Measurements from ENCODE around the gene RXFP2. TPM values are rescaled to one million over a fixed set of nuclear protein-coding genes. Genes with fewer than 3 reads are reported as not detected.

RXFP2 gene
- polyA plus RNA-seq, 3 donors, result not detected

DNA sequence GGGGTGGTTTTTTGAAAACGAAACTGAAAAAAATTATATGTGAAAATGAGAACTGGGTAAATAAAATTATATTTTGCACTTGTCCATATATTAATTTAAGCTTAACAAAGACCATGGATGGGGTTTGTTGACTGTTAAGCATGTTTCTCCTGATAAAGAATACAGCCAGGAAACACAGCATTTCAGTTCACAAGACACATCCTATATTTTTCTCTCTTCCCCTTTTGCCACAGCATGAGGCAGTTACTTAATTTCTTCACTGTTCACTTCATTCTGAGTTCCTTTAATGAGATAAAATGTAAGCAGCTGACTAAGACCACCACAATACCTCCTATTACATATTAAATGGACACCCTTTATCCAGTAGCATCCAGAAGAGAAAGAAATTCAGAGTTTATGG, 64.0 kb downstream of the RXFP2 start:
- 51 to 66% (median 61%) methylated on average over 1 of the region's 1 CpG for WGBS, 3 donors
- no peak overlapping the region for H3K27ac ChIP-seq (ENCODE audit: low read depth, low read length)

GRCh38 chr13:31805841-31806240, 66.5 kb downstream of the RXFP2 start:
- WGBS, 3 donors, result 65 to 95% (median 69%) methylated on average over 4 of the region's 4 CpGs

GRCh38 chr13:31807090-31807541, 67.8 kb downstream of the RXFP2 start:
- no peak overlapping the region for H3K27ac ChIP-seq (ENCODE audit: low read depth, low read length)
- WGBS, 3 donors, result 37 to 51% (median 41%) methylated on average over 2 of the region's 2 CpGs

More at GRCh38 chr13:31805841-31806240, 66.5 kb downstream of the RXFP2 start:
- H3K27ac ChIP-seq (ENCODE audit: low read depth, low read length), result no peak overlapping the region

- H3K27ac ChIP-seq (ENCODE audit: low read depth, low read length), result no peak overlapping the region
- WGBS, 3 donors, result 69 to 94% (median 77%) methylated on average over 5 of the region's 5 CpGs
Measured at GRCh38 chr13:31814536-31814935, 75.2 kb downstream of the RXFP2 start.

GRCh38 chr13:31815361-31816144, 76.2 kb downstream of the RXFP2 start:
- 0 to 53% (median 0%) methylated on average over 1 of the region's 1 CpG for WGBS, 3 donors
- no peak overlapping the region for H3K27ac ChIP-seq (ENCODE audit: low read depth, low read length)

- H3K27ac ChIP-seq (ENCODE audit: low read depth, low read length), result no peak overlapping the region
Measured at GRCh38 chr13:31818236-31818635, 78.9 kb downstream of the RXFP2 start.

DNA sequence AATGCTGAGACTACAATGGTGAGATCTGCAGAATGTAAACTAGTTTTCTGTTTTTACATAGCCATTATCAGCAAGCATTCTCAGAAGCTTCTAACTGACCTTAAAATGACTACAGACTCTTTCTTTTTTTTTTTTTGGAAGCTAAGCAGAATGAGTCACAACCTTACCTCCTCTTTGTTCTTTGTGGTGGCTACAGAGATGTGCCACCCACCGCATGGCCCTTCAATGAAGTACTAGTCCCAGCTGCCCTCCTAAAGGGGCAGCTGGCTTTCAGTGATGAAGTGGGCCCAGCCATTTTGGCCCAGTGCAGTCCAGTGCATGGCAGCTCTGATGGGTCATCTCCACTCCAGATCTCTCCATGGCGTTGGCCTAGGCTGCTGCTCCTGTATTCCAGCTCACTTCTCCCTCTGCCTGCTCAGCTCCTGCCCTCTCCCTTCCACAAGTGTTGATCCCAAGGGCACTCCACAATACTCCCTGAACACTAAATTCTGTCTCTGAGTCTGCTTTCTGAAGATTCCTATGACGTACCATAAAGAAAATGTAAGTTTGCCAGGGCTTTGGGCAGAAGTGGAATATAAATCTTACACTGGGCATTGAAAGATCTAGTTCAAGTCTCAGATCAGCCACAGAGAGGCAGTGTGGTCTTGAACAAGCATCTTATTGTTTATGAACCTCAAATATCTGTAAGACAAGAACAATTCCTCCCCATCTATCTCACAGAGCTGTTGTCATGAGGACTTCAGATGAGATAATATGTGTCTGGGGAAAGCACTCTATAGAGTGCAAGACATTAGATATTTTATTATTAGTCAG, 85.6 kb downstream of the RXFP2 start:
- 76 to 87% (median 82%) methylated on average over 3 of the region's 3 CpGs for WGBS, 3 donors
- no peak overlapping the region for H3K27ac ChIP-seq (ENCODE audit: low read depth, low read length)

GRCh38 chr13:31826521-31826920, 87.2 kb downstream of the RXFP2 start:
- no peak overlapping the region for H3K27ac ChIP-seq (ENCODE audit: low read depth, low read length)
- 71 to 87% (median 78%) methylated on average over 4 of the region's 4 CpGs for WGBS, 3 donors

DNA sequence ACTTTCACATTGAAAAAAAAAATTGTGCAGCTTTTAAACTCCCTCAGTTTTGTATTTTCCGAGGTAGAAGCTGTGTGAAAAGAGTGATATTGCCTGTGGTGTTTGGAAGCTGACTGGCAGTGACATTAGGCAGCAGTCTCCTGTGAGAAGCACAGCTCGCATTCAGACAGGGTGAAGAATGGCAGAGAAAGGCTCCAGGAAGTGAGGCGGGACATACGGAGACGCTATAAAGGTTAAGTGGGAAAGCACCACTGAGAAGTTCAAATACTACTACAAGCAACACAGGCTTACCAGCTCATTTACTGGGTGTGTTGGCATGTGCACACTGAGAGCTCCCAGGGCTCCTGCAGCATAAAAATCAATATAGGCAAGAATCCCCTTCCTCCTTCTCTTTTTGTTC, 88.4 kb downstream of the RXFP2 start:
- 34 to 43% (median 39%) methylated on average over 5 of the region's 5 CpGs for WGBS, 3 donors
- no peak overlapping the region for H3K27ac ChIP-seq (ENCODE audit: low read depth, low read length)

- 85 to 93% (median 91%) methylated on average over 1 of the region's 1 CpG for WGBS, 3 donors
- H3K27ac ChIP-seq (ENCODE audit: low read depth, low read length), result no peak overlapping the region
Measured at GRCh38 chr13:31835932-31836331, 96.6 kb downstream of the RXFP2 start.

- H3K27ac ChIP-seq (ENCODE audit: low read depth, low read length), result no peak overlapping the region
- 64 to 81% (median 76%) methylated on average over 6 of the region's 6 CpGs for WGBS, 3 donors
Measured at GRCh38 chr13:31843044-31843443, 103.7 kb downstream of the RXFP2 start.

DNA sequence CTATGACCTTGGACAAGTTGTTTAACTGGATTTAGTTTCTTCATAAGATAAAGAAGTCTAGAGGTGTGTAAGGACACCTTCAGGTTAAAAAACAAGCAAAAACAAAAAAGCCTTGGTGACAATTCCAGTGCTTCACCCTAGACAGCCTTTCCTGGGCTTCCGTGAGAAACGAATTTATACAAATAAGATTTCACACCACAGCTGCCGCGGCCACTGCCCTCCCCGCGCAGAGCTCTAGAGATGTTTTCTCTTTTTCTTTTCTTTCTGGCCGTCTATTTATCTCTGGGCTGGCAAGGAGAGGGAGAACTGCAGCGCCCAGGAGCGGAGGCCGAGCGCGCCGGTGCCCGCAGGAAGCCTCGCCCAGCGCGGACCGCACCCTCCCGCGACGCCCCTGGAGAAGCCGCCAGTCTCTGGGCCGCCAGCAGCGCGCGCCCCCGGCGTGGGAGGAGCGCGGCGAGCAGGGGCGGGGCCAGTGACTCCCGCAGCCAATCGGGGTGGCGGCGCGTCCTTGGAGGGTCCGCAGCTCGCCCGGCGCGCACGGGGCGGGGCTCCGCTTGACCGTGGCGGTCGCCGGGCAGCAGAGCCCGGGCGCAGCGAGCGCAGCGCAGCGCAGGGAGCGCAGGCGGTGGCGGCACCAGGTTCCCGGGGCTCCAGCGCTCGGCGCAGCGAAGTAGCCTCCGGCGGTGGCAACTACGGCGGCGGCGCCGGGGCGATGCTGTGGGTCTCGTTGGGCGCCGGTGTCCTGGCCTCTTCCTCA, 107.0 kb downstream of the RXFP2 start:
- WGBS, 3 donors, result 0 to 1% (median 0%) methylated on average over 64 to 74 of the region's 74 CpGs
- H3K27ac ChIP-seq (ENCODE audit: low read depth, low read length), result no peak overlapping the region

DNA sequence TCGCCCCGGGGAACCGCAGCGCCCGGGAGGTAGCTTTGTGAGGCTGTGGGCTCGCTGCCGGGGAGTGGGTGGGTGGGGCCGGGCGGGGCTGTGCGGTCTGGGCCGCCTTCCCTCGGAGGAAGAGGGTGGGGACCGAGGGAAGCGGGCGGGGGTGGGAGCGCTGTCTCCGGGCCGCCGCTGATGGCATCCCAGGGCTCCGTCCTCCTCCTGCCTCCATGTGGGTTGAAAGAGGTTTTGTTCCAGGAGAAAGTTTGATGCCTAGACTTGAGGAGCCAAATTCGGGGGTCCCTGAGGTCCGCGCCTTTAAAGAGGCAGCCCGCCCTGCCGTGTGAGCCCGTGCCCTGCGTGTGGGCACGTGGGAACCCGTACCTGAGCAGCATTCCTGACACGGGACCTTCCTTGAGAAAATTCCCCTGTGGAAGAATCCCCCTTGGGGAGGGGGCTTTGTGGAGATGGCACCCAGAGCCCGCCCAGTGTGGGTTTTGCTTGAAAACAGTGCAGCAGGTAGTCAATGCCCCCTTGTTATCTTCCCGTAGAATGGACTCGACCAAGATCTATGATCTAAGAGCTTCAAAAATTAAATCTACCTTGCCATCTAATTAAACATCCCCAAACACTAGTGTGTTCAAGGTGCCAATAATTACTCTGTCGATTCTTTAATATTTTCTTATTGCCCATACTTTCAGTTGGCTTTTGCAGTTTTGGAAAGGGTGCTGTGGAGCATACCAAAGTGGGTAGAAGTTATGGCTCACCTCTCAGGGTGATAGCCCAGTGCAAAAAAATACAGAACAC, 107.8 kb downstream of the RXFP2 start:
- 5 to 7% (median 6%) methylated on average over 34 of the region's 34 CpGs for WGBS, 3 donors
- no peak overlapping the region for H3K27ac ChIP-seq (ENCODE audit: low read depth, low read length)

DNA sequence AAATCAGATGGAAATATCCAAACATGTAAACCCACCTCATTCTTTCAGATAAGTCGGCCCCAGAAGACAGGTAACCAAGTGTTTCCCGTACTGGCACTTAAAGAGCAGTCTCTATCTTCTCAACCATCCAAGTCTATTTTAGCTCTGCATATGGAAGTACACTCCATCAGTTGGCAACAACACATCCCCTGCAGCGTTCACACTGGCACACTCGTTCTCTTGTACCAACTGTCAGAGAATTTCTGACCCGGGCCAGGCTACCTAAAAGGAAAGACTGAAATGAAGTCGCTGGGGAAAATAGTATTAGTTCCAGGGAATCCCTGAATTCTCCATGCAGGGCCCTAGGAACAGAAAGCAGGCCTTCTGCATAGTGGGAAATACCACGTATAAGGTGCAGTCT, 109.3 kb downstream of the RXFP2 start:
- 80 to 90% (median 86%) methylated on average over 7 of the region's 7 CpGs for WGBS, 3 donors
- H3K27ac ChIP-seq (ENCODE audit: low read depth, low read length), result no peak overlapping the region

GRCh38 chr13:31849206-31849605, 109.9 kb downstream of the RXFP2 start:
- 68 to 81% (median 72%) methylated on average over 4 of the region's 4 CpGs for WGBS, 3 donors

DNA sequence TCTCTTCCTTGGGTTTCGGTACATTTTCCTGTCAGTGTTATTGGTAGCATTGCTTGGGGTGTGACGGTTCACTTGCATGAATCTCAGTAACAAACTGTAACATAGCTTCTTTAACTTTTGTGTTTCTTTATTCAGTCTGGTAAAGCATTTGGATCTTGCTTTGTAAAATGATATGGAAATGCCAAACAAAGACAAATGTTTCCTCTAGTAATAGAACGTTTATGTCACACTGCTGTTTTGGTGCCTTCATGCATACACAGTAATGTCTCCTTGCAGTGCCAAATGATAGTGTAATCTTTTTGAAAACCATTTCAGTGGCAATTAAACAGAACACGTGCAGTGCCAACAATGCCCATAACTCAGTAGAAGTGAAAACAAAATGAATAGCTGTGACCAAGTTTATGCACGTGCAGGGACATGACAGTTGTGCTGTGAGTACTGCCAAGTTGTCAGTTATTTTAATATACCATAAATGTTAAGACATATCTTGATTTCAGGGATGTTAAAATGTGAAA, 110.8 kb downstream of the RXFP2 start:
- 51 to 64% (median 59%) methylated on average over 5 of the region's 5 CpGs for WGBS, 3 donors

More at GRCh38 chr13:31849206-31849605, 109.9 kb downstream of the RXFP2 start:
- H3K27ac ChIP-seq (ENCODE audit: low read depth, low read length), result no peak overlapping the region

GRCh38 chr13:31851216-31851615, 111.9 kb downstream of the RXFP2 start:
- 92 to 97% (median 94%) methylated on average over 6 of the region's 6 CpGs for WGBS, 3 donors

More for the DNA sequence above, 110.8 kb downstream of the RXFP2 start:
- no peak overlapping the region for H3K27ac ChIP-seq (ENCODE audit: low read depth, low read length)

More at GRCh38 chr13:31851216-31851615, 111.9 kb downstream of the RXFP2 start:
- H3K27ac ChIP-seq (ENCODE audit: low read depth, low read length), result no peak overlapping the region

Data from adipose tissue (tissue), 3 donors.